ENCODE measurements around the gene CFAP299.
"Not testable (repeated sequence)": the region's sequence is repeated elsewhere in the genome, so short reads cannot be mapped to it uniquely, and the experiment has no call there.

Gene CFAP299

GRCh38 chr4:80749558-80749957 lies 414.0 kb downstream of the CFAP299 start:
- DNase-seq: not testable (repeated sequence)

GRCh38 chr4:80751200-80751599 lies 415.7 kb downstream of the CFAP299 start:
- no peak for DNase-seq

GRCh38 chr4:80767944-80768343 lies 432.4 kb downstream of the CFAP299 start:
- no peak for DNase-seq

GRCh38 chr4:80776168-80776567 lies 440.6 kb downstream of the CFAP299 start:
- DNase-seq: no peak

GRCh38 chr4:80781431-80781830 lies 445.9 kb downstream of the CFAP299 start:
- no peak for DNase-seq

GRCh38 chr4:80787306-80787705 lies 451.8 kb downstream of the CFAP299 start:
- no peak for DNase-seq

GRCh38 chr4:80788798-80789197 lies 453.3 kb downstream of the CFAP299 start:
- no peak for DNase-seq

- DNase-seq: no peak
Measured at GRCh38 chr4:80790152-80790551, 454.6 kb downstream of the CFAP299 start.

GRCh38 chr4:80793660-80794059 lies 458.1 kb downstream of the CFAP299 start:
- not testable (repeated sequence) for DNase-seq

- DNase-seq: no peak
Measured at GRCh38 chr4:80798082-80798481, 462.6 kb downstream of the CFAP299 start.

- DNase-seq: not testable (repeated sequence)
Measured at GRCh38 chr4:80800719-80801118, 465.2 kb downstream of the CFAP299 start.

- DNase-seq: no peak
Measured at GRCh38 chr4:80803337-80803736, 467.8 kb downstream of the CFAP299 start.

- no peak for DNase-seq
Measured at GRCh38 chr4:80806472-80806871, 470.9 kb downstream of the CFAP299 start.

- no peak for DNase-seq
Measured at GRCh38 chr4:80809039-80809729, 473.7 kb downstream of the CFAP299 start.

GRCh38 chr4:80811406-80811805 lies 475.9 kb downstream of the CFAP299 start:
- DNase-seq: no peak

- DNase-seq: no peak
Measured at GRCh38 chr4:80812145-80812544, 476.6 kb downstream of the CFAP299 start.

- DNase-seq: no peak
Measured at GRCh38 chr4:80814266-80814665, 478.7 kb downstream of the CFAP299 start.

- no peak for DNase-seq
Measured at GRCh38 chr4:80831383-80832361, 496.1 kb downstream of the CFAP299 start.

- no peak for DNase-seq
Measured at GRCh38 chr4:80839281-80839680, 503.8 kb downstream of the CFAP299 start.

- no peak for DNase-seq
Measured at GRCh38 chr4:80839792-80840191, 504.3 kb downstream of the CFAP299 start.

GRCh38 chr4:80840396-80840795 lies 504.9 kb downstream of the CFAP299 start:
- DNase-seq: no peak

GRCh38 chr4:80841587-80842281 lies 506.2 kb downstream of the CFAP299 start:
- DNase-seq: no peak

- no peak for DNase-seq
Measured at GRCh38 chr4:80846210-80846609, 510.7 kb downstream of the CFAP299 start.

Data from NCI-H446 treated with DMSO at 0.1 percent for 48 hours (cell line).